Right renal cortex interstitium (tissue), 3 donors: Measurements from ENCODE around the gene NRXN3. TPM values are rescaled to one million over a fixed set of nuclear protein-coding genes. Genes with fewer than 3 reads are reported as not detected.
A peak's percentile ranks its signal among the peaks of the same experiment; 100 is the strongest.
"Not testable (repeated sequence)": the region's sequence is repeated elsewhere in the genome, so short reads cannot be mapped to it uniquely, and the experiment has no call there.

Source experiments
- DNase-seq, 3 donors: peaks; one replicate each; pipeline ENCODE4 v3.0.0-alpha.2; 2013; ENCODE audit warnings: low read depth in 3 of 3, low spot score in 2 of 3
- polyA plus RNA-seq, 3 donors: library from polyadenylated mRNA; unstranded; fragments of 120-200 nt; gene quantifications; one replicate each; pipeline ENCODE4 v1.2.1, GENCODE V29; 2013; ENCODE audit not compliant: insufficient read length in 3 of 3

Gene NRXN3
- polyA plus RNA-seq, 3 donors: 5.6 to 6.7 (median 5.9) TPM

- DNase-seq: no peak
Observed at GRCh38 chr14:78970677-78971076, 800.5 kb downstream of the NRXN3 start.

- no peak for DNase-seq
Observed at GRCh38 chr14:78972440-78972839, 802.3 kb downstream of the NRXN3 start.

GRCh38 chr14:78974691-78975090 is 804.5 kb downstream of the NRXN3 start:
- DNase-seq: no peak

DNA sequence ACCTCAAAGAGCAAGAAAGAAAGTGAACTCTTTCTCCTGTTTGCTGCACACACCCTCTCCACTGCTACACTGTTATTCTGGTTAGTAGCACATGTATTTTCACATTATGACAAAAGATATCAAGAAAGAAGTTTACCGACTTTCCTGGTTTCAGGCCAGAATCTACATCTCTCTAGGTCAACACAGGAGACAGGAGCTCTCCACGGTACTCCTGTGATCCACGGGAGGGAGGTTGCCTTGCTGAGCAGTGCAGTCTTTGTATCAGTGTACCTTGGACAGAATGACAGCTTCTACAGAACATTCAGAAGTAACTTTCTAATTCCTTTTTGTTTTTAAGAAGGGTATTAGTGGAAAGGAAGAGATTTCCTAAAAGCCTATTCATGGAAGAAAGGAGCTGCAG is 805.6 kb downstream of the NRXN3 start:
- no peak for DNase-seq

DNA sequence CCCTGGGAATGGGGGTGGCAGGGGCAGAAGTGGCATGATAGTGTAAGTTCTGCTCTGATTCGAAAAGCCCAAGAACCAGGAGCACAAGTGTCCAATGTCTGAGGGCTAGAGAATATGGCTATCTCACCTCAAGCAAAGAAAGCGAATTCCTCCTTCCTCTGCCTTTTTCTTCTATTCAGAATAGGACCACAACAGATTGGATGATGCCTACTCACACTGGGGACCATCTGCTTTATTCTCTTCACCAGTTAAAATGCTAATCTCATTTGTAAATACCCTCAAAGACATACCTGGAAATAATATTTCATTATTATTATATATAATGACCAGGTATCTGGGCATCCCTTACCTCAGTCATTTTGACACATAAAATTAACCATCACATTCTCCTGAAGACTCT is 808.7 kb downstream of the NRXN3 start:
- DNase-seq: no peak

DNA sequence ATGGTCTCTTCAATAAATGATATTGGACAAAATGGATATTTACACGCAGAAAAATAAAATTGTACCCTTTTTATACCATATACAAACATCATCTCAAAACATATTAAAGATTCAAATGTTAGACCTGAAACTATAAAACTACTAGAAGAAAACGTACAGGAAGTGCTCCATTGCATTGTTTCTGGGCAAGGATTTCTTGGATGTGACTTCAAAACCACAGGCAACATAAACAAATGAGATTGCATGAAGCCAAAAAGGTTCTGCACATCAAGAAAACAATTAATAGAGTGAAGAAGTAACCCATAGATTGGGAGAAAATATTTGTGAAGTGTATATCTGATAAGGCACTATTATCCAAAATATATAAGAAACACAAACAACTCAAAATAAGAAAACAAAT is 812.4 kb downstream of the NRXN3 start:
- DNase-seq: no peak

- no peak for DNase-seq
Observed at GRCh38 chr14:78983126-78983525, 813.0 kb downstream of the NRXN3 start.

GRCh38 chr14:78985668-78986381 is 815.7 kb downstream of the NRXN3 start:
- no peak for DNase-seq

DNA sequence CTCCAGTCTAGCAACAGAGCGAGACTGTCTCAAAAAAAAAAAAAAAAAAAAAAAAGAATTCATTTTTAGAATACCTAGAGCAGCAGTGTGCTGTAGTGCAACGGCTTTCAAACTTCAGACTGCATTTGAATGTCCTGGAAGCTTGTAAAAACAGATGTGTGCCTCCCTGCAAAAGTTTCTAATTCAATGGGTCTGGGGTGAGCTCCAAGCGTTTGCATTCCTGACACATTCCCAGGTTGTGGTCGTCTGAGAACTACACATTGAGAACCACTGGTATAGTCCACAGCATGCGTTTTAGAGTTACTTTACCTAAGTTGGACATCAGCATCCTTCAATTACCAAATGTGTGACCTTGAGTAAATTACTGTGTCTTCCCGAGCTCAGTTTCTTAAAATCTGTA is 816.8 kb downstream of the NRXN3 start:
- no peak for DNase-seq

DNA sequence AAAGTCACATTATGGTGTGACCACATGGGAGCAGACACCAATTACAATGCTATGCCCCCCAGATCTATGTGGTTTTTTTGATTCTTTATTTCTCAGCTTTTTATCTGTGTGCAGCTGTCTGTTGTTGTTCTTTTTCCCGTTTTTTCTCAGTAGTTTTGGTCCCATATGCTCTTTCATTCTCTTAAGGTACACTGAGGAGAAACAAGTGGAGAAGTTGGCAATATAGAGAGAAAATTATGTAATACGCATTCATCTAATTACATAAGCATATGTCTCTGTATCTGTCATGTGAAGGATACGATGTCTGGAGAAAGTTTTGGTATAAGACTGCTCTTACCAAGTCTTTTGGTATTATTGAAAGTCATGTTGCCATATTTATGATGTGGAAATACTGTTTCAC is 819.0 kb downstream of the NRXN3 start:
- DNase-seq: no peak

DNA sequence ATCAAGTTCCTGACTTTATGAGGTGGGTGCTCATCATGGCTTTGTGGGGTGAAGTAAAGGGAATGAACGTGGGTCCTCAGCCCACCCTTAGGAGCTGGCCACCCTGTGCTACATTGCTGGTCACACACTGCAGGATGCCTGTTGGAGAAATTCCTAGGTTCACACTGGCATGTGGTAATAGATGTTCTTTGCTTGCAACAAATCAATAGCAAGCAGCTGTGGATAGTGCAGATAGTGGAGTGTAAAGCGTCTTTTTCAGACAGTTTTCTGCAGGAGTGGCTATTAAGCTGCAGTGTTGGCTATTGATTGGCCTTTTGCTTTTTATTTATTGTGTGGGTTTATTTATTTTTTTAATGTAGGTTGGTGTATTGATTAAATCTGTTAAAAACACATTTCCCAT is 822.7 kb downstream of the NRXN3 start:
- no peak for DNase-seq

DNA sequence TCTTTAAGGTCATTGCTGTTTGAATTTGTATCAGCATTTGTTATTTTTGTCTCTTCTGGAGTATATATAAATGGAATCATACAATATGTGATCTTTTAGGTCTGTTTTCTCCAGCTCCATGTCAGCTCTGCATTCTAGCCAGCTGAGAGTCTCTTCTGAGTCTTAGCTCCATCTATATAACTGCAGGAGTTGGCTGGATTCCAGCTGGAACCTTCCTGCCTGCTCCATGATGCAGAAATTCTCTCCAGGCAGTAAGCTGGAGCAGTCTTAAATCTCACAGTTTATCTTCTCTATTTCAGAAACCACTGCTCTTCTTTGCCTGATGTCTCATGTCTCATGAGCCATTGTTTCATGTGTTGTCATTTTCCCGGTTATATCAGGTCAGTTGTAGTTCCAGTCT is 827.6 kb downstream of the NRXN3 start:
- DNase-seq: peak; percentile 18 to 47 (median 40)

DNA sequence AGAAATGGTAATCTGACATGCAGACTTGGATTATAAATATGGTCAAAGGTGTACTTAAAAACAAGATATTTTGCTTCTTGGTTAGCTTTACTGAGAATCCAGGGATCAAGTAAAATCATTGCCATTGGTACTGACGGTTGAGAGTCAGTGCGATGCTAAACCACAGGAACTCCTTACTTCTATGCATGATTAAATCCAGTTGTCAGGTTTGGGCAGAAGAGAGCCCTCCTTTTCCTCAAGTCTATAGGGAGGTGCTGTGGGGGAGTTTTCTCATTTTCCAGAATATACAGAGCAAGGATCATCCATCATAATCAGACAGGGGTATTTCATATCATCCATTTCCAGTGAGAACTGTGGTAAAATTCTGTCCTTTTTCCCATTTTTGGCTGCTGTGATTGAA is 839.1 kb downstream of the NRXN3 start:
- DNase-seq: no peak

DNA sequence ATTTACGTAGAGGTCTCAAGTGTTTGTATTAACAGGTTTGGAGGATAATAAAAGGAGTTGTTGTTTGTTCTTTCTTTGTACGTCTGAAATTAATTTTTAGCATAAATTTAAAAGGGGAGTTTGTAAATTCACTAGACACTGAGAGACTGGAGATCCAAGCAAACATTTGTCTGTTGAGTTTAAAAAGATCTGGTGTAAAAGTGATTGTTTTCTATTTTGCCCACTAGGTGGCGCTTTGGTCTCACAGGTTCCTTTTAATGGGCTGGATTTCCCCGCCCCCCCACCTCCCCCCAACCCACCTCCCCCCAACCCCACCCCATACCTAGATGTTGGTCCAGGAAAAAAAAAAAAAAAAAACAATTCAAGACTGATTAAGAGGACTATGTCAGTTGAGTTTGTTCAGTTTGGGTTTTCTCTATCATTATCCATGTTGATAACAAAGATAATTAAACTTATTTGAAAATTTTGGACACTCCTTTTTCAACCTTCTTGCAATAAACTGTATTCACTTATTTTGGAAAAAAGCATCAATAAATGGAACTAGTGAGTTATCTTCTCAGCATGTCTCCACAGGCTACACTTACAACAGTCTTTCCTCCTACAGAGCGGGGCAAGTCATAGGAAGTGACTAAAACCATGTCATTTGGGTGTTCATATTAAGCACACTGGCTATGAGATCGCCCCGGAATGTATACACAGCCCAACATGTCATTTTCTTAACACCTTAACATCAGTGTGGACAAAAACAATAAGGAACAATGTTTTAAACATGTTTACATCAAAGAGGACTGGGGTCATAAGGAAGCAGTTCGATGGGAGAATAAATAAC is 841.1 kb downstream of the NRXN3 start:
- DNase-seq: no peak

DNA sequence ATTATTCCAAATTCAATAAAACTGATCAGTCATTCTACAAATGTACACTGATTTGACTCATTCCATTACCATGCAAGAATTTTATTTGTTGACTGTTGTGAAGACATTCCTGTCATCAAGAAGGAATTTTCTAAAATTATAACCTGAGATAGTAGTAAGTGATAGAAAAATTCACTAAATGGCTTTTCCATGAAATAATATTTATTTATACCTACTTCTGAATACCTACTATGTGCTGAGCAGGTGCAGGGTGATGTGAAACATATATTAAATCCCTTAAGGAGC is 841.7 kb downstream of the NRXN3 start:
- DNase-seq: no peak

GRCh38 chr14:79016828-79017505 is 846.8 kb downstream of the NRXN3 start:
- no peak for DNase-seq

DNA sequence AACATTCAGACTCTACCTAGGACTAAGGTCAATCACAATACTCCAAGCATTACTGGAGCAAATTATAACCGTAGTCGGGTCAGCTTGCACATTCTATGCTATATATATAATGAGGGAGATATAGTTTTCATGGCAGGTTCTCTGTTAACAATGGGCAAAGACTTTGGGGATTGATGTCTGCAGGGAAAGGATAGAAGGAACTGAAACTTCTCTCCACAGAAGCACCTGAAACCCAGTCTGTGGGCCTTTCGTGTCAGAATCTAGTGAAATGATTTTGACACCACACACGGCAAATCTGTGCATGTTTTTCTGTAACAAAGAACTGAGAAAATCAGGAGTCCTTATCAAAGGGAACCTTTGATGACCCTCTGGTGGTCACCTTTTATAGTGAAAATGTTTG is 847.4 kb downstream of the NRXN3 start:
- no peak for DNase-seq

- DNase-seq: no peak
Observed at GRCh38 chr14:79018836-79019235, 848.7 kb downstream of the NRXN3 start.

GRCh38 chr14:79019898-79020297 is 849.7 kb downstream of the NRXN3 start:
- not testable (repeated sequence) for DNase-seq

DNA sequence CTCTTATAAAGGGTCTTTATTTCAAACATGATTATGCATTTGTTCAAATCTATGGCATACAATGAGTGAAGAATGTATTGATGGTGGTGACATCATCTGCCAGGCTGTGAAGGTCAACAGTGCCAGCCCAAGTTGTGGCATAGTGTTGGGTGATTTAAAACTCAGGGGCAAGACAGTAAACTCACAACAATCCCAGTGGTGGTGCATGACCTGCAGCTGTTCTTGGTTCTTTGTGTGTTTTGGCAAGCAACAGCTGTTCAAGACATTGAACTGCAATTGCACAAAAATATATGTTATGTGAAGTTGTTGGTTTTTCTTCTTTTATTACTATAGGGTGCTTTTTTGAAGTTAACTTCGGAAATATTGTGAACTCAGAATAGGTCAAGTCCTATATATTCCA is 851.6 kb downstream of the NRXN3 start:
- no peak for DNase-seq

DNA sequence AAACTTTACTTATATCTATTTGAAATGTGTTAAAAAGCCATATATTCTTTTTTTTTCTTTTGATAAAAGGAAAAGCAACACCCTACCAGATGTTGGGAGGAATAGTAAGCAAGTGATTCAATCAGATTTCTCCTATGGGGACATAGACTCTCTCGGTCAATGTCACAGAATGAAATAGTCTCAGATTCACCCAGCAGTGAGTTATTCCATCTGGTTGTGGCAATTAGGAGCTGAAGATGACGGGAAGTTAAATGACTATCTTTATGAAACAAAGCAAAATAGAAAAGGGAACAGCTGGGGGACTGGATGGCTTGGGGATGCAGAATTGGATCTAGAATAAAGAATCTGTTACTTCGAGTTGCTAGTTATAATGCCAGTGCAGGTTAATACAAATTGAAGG is 857.0 kb downstream of the NRXN3 start:
- DNase-seq: no peak

DNA sequence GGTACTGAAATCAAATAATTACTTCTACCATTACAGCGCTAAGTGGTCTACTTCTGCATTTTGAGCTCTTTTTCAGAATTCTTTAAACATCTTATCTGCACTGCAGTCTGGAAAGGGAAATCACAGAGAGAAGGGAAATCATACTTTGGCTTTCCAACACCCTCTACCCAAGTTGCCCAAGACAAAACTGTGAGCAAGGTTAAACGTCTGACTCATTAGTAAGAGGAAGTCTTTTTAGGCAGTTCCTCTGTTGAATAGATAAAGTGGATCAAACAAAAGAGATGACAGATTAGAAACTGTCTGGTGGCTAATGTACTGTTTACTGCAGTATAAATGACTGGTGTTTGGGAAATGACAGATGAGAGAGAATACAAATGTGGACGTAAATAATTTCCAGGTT is 858.1 kb downstream of the NRXN3 start:
- no peak for DNase-seq
